ENCODE data around the gene FGD2. TPM values are rescaled to one million over a fixed set of nuclear protein-coding genes. Genes with fewer than 3 reads are reported as not detected.

The FGD2 gene
- total and polyA plus RNA-seq, 2 of the 8 experiments (the other 6 are each of a cell fraction or from before 2014, with no cell fraction given), result 0.12 to 0.32 TPM

DNA sequence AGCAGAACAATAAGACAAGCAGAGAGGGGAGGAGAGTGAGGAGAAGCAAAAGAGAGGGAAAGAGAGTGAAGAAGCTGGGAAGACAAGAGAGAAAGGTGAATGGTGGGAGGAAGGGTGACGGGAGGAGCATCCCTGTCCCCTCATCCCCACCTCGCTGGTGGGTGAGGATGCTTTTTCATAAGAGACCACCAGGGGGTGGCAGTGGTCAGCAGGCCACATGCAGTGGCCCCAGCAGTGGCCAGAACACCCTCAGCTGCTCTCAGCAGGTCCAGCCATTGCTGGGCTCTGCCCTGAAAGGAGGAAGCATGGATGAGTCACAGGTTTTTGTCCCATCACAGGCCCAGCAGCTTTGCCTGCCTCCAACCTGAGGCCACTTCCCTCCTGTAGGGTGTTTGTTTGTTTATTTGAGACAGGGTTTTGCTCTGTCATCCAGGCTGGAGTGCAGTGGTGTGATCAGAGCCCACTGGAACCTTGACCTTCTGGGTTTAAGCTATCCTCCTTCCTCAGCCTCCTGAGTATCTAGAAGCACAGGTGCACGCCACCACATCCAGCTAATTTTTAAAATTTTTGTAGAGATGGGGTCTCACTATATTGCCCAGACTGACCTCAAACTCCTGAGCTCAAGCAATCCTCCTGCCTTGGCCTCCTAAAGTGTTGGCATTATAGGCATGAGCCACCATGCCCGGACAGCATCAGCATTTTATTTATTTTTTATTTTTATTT, 24.0 kb downstream of the FGD2 start (continued):
- TF ChIP-seq TCF12 (IDR thresholded peaks at IDR 0.05; ENCODE audit: low read depth, low read length), result 0 out of 2 replicates have a peak, but pooled peaks have one; percentile 27
- no peak for TF ChIP-seq PHF8 (conservative IDR thresholded peaks at IDR 0.05; ENCODE audit: low read depth, low read length)
- peak; percentile 76 to 88 (median 80) for TF ChIP-seq CTCF (IDR thresholded peaks at IDR 0.05; ENCODE audit: control extremely low read depth in 1 of 3, insufficient read depth in 1 of 3, low read depth in 1 of 3, low read length in 3 of 3)
- TF ChIP-seq ASH2L (IDR thresholded peaks at IDR 0.05; ENCODE audit: low read length), result no peak
- peak; percentile 16; the same call in 1 of the 2 replicates for TF ChIP-seq KDM1A (IDR thresholded peaks at IDR 0.05; ENCODE audit: borderline replicate concordance, low read length)
- TF ChIP-seq EP300 (IDR thresholded peaks at IDR 0.05; ENCODE audit: borderline replicate concordance in 1 of 2, low read depth in 2 of 2, low read length in 2 of 2), result no peak
- TF ChIP-seq EZH2 (IDR thresholded peaks at IDR 0.05; ENCODE audit: low read depth, low read length, severe bottlenecking), result no peak
- no peak for TF ChIP-seq POLR2AphosphoS5 (IDR thresholded peaks at IDR 0.05; ENCODE audit: low read depth, low read length)
- TF ChIP-seq, protein P1, sequence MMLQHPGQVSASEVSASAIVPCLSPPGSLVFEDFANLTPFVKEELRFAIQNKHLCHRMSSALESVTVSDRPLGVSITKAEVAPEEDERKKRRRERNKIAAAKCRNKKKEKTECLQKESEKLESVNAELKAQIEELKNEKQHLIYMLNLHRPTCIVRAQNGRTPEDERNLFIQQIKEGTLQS (IDR thresholded peaks at IDR 0.05; ENCODE audit: insufficient read depth, low read depth, low read length), result no peak

All from H1 (cell line).